GM12801 (cell line): ENCODE data around the gene VSTM5.

Experiments
- TF ChIP-seq, protein P1 (sequence below): IDR thresholded peaks from one replicate; pipeline ENCODE4 v1.5.1; 2011; ENCODE audit warnings: control low read depth; ENCODE audit not compliant: insufficient read length; ENCODE audit errors: extremely low read depth

Gene VSTM5

DNA sequence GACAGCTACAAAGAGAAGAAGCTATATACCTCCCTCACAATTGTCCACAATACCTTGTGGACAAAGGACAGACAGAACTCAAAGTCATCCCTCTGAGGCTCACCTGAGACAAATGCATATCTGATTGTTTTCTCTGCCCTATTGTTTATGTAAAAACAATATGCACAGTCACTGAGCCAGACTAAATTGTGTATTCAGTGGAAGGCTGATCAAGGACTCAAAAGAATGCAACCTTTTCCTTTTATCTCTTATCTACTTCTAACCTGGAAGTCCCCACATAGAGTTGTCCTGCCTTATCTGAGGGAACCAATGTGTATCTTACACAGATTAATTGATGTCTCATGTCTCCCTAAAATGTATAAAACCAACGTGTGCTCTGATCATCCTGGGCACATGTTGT lies 80.3 kb downstream of the VSTM5 start:
- TF ChIP-seq, protein P1, sequence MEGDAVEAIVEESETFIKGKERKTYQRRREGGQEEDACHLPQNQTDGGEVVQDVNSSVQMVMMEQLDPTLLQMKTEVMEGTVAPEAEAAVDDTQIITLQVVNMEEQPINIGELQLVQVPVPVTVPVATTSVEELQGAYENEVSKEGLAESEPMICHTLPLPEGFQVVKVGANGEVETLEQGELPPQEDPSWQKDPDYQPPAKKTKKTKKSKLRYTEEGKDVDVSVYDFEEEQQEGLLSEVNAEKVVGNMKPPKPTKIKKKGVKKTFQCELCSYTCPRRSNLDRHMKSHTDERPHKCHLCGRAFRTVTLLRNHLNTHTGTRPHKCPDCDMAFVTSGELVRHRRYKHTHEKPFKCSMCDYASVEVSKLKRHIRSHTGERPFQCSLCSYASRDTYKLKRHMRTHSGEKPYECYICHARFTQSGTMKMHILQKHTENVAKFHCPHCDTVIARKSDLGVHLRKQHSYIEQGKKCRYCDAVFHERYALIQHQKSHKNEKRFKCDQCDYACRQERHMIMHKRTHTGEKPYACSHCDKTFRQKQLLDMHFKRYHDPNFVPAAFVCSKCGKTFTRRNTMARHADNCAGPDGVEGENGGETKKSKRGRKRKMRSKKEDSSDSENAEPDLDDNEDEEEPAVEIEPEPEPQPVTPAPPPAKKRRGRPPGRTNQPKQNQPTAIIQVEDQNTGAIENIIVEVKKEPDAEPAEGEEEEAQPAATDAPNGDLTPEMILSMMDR = no peak
